GM15510 (cell line): ENCODE results near the gene EFEMP2.
A peak's percentile ranks its signal among the peaks of the same experiment; 100 is the strongest.

ENCODE experiments used
- POLR2A ChIP-seq: IDR thresholded peaks from 3 replicates; pipeline ENCODE4 v1.6.1; 2011; ENCODE audit warnings: borderline replicate concordance; ENCODE audit not compliant: insufficient read length; ENCODE audit errors: extremely low read depth

The EFEMP2 gene

GRCh38 chr11:65872586-65873317 lies at the start of gene EFEMP2:
Gene EFEMP2 (minus strand): TSS chr11:65872800. CDS start chr11:65872354, 446 bp downstream.
- no peak for TF ChIP-seq POLR2A

GRCh38 chr11:65921876-65922275 lies 49.3 kb upstream of the EFEMP2 start:
- TF ChIP-seq POLR2A = no peak

- no peak for TF ChIP-seq POLR2A
Observed at GRCh38 chr11:65921033-65921555, 48.5 kb upstream of the EFEMP2 start.

GRCh38 chr11:65920372-65920802 lies 47.8 kb upstream of the EFEMP2 start:
- TF ChIP-seq POLR2A = no peak

GRCh38 chr11:65919573-65920371 lies 47.2 kb upstream of the EFEMP2 start:
- peak; percentile 10 for TF ChIP-seq POLR2A

- no peak for TF ChIP-seq POLR2A
Observed at GRCh38 chr11:65919141-65919572, 46.6 kb upstream of the EFEMP2 start, which contains the start of gene DRAP1. Gene DRAP1 (plus strand): TSS chr11:65919426. CDS start chr11:65919502, 76 bp downstream.

- peak; percentile 69 for TF ChIP-seq POLR2A
Observed at GRCh38 chr11:65918211-65919140, 45.9 kb upstream of the EFEMP2 start, which contains the start of gene C11orf68. Gene C11orf68 (minus strand): TSS chr11:65919062. CDS start chr11:65919031, 31 bp downstream.

- no peak for TF ChIP-seq POLR2A
Observed at GRCh38 chr11:65917434-65918210, 45.0 kb upstream of the EFEMP2 start.

GRCh38 chr11:65917077-65917433 lies 44.5 kb upstream of the EFEMP2 start:
- no peak for TF ChIP-seq POLR2A

- TF ChIP-seq POLR2A = no peak
Observed at GRCh38 chr11:65916391-65916790, 43.8 kb upstream of the EFEMP2 start.

- no peak for TF ChIP-seq POLR2A
Observed at GRCh38 chr11:65915821-65916251, 43.2 kb upstream of the EFEMP2 start.

- no peak for TF ChIP-seq POLR2A
Observed at GRCh38 chr11:65915101-65915820, 42.7 kb upstream of the EFEMP2 start.

GRCh38 chr11:65912845-65913244 lies 40.2 kb upstream of the EFEMP2 start:
- TF ChIP-seq POLR2A = no peak
